Measurements from ENCODE around the gene WDR87. TPM values are rescaled to one million over a fixed set of nuclear protein-coding genes. Genes with fewer than 3 reads are reported as not detected.

WDR87 gene
- total RNA-seq, 1 donor from 2014 or later, result not detected

DNA sequence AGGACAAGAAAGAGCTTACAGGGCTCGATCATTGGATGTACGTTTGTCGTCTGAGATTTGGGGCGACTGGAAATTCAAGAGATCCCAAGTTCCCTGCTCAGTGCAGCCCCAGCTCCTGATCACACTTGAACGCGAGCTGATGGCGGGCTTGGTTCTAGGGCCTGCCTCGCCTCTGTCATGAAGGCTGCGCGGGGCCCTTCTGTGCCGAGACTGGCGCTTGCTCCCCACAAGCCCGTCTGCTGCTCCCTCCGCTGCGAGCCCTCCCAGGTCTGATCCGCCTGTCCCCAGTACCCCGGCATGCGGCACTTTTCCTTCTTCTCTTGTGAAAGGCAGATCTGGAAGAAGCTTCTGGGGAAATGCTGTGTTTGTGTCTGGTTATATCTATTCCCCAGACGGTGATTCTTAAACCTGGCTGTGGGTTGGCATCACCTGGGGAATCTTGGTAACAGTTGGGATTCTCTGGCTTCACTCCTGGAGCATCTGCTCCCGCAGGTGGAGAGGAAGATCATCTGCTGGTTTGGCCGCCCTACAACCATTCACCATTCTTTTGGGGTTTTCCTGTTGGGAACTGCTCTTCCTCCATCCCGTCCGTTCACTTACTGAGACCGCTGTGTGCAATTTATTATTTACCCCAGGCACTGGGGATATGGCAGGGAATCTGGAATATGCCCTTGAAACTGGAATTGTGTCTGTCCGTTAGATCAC lies 44.2 kb upstream of the WDR87 start:
- no peak overlapping the region for H3K9ac ChIP-seq
- H3F3A ChIP-seq (ENCODE audit: low read depth), result peaks cover 38% of the 10 kb centered on the region
- H2AFZ ChIP-seq (replicated peaks), result no peak overlapping the region
- H3K27ac ChIP-seq, result no peak overlapping the region
- Mint-ChIP-seq H3K9me3 (no peaks in the 10 kb centered on the region), H3K27me3 (ENCODE audit: insufficient read depth, low read depth) (peaks cover 15% of the 10 kb centered on the region), H3K4me1 (peaks cover 44% of the 10 kb centered on the region), H3K36me3 (peaks cover 9% of the 10 kb centered on the region), H3K27ac (no peak overlapping the region), H3K4me3 (no peak overlapping the region)
- no peak for DNase-seq (ENCODE audit: low spot score)
- TF ChIP-seq EZH2 (IDR thresholded peaks at IDR 0.05) (no peak), EZH2phosphoT487 (IDR thresholded peaks at IDR 0.05) (no peak)
- H3K27me3 ChIP-seq, result no peaks in the 10 kb centered on the region
- H3K79me2 ChIP-seq (ENCODE audit: low read depth), result peaks cover 85% of the 10 kb centered on the region
- H4K20me1 ChIP-seq (ENCODE audit: low read depth), result no peaks in the 10 kb centered on the region
- peaks cover 38% of the 10 kb centered on the region for H3K4me1 ChIP-seq
- H3K4me3 ChIP-seq, result no peak overlapping the region
- H3K9me3 ChIP-seq (ENCODE audit: low read depth), result no peaks in the 10 kb centered on the region
- H3K4me2 ChIP-seq, result no peak overlapping the region
- H3K36me3 ChIP-seq, result no peaks in the 10 kb centered on the region

DNA sequence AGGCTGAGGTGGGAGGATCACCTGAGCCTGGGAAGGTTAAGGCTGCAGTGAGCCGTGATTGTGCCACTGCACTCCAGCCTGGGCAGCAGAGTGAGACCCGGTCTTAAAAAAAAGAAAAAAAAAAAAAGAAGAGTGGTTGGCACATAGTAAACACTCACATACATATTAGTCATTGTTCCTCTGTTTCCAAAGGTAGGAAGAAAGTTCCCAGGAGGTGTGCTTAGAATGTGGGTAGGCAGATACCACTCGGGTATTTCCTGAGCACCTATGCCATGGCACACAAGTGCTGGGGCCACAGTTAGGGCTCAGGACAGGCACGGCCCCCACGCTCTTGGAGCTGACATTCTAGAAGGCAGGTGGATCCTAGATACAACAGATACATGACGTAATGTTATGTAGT lies 42.0 kb upstream of the WDR87 start:
- Histone ChIP-seq H3K4me3 (no peak overlapping the region), H3K4me2 (no peak overlapping the region), H3K79me2 (ENCODE audit: low read depth) (peaks cover 89% of the 10 kb centered on the region), H3K4me1 (peaks cover 16% of the 10 kb centered on the region), H3K27me3 (no peaks in the 10 kb centered on the region), H3F3A (ENCODE audit: low read depth) (peaks cover 16% of the 10 kb centered on the region), H3K9ac (no peak overlapping the region), H3K36me3 (no peaks in the 10 kb centered on the region), H2AFZ (replicated peaks) (no peak overlapping the region), H3K27ac (no peak overlapping the region), H3K9me3 (ENCODE audit: low read depth) (no peaks in the 10 kb centered on the region), H4K20me1 (ENCODE audit: low read depth) (peaks cover 4% of the 10 kb centered on the region)
- H3K9me3 Mint-ChIP-seq, result no peaks in the 10 kb centered on the region
- H3K4me1 Mint-ChIP-seq, result peaks cover 24% of the 10 kb centered on the region
- DNase-seq (ENCODE audit: low spot score), result no peak
- peaks cover 9% of the 10 kb centered on the region for H3K36me3 Mint-ChIP-seq
- H3K27ac Mint-ChIP-seq, result no peak overlapping the region
- TF ChIP-seq EZH2phosphoT487 (IDR thresholded peaks at IDR 0.05), result no peak
- TF ChIP-seq EZH2 (IDR thresholded peaks at IDR 0.05), result no peak
- TF ChIP-seq, protein P1, sequence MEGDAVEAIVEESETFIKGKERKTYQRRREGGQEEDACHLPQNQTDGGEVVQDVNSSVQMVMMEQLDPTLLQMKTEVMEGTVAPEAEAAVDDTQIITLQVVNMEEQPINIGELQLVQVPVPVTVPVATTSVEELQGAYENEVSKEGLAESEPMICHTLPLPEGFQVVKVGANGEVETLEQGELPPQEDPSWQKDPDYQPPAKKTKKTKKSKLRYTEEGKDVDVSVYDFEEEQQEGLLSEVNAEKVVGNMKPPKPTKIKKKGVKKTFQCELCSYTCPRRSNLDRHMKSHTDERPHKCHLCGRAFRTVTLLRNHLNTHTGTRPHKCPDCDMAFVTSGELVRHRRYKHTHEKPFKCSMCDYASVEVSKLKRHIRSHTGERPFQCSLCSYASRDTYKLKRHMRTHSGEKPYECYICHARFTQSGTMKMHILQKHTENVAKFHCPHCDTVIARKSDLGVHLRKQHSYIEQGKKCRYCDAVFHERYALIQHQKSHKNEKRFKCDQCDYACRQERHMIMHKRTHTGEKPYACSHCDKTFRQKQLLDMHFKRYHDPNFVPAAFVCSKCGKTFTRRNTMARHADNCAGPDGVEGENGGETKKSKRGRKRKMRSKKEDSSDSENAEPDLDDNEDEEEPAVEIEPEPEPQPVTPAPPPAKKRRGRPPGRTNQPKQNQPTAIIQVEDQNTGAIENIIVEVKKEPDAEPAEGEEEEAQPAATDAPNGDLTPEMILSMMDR (IDR thresholded peaks at IDR 0.05), result no peak
- no peak overlapping the region for H3K4me3 Mint-ChIP-seq
- peaks cover 9% of the 10 kb centered on the region for H3K27me3 Mint-ChIP-seq (ENCODE audit: insufficient read depth, low read depth)

DNA sequence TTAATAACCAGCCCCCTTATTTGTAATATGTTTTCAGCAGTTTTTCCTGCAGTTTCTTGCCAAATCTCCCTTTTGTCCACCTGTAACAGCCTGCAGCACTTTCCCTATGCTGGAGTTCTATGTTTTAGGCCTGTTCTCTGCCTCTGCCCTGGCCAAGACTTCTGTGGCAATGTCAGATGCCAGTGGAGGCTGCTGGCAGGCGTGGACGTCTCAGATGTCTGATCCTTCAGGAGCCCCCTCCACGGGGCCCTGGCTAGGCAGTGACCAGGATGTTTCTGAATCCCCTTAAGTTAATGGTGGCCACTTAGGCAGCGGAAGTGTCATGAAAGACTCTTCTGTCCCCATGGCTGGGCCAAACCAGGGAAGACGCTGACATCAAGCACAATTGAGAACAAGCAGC lies 41.4 kb upstream of the WDR87 start:
- H3K27ac Mint-ChIP-seq, result no peak overlapping the region
- no peak overlapping the region for H3K4me3 ChIP-seq

More for the DNA sequence above, 41.4 kb upstream of the WDR87 start:
- H3K36me3 Mint-ChIP-seq, result peaks cover 9% of the 10 kb centered on the region
- Histone ChIP-seq H3K79me2 (ENCODE audit: low read depth) (peaks cover 91% of the 10 kb centered on the region), H4K20me1 (ENCODE audit: low read depth) (peaks cover 7% of the 10 kb centered on the region), H3K9me3 (ENCODE audit: low read depth) (no peaks in the 10 kb centered on the region), H3K4me2 (no peak overlapping the region), H3K4me1 (peaks cover 10% of the 10 kb centered on the region), H3K36me3 (no peaks in the 10 kb centered on the region), H3K27ac (peak overlapping the region; percentile 67), H3K27me3 (no peaks in the 10 kb centered on the region), H3F3A (ENCODE audit: low read depth) (peaks cover 10% of the 10 kb centered on the region), H2AFZ (replicated peaks) (no peak overlapping the region), H3K9ac (no peak overlapping the region)
- TF ChIP-seq EZH2phosphoT487 (IDR thresholded peaks at IDR 0.05), result no peak
- TF ChIP-seq, protein P1 (IDR thresholded peaks at IDR 0.05), result no peak
- H3K4me3 Mint-ChIP-seq, result no peak overlapping the region
- peaks cover 18% of the 10 kb centered on the region for H3K4me1 Mint-ChIP-seq
- H3K27me3 Mint-ChIP-seq (ENCODE audit: insufficient read depth, low read depth), result peaks cover 9% of the 10 kb centered on the region
- no peaks in the 10 kb centered on the region for H3K9me3 Mint-ChIP-seq
- DNase-seq (ENCODE audit: low spot score), result no peak

All from neural progenitor cell (in vitro differentiated cells).